K562 (cell line): Measurements from ENCODE around the gene ALDOB. TPM values are rescaled to one million over a fixed set of nuclear protein-coding genes. Genes with fewer than 3 reads are reported as not detected.

ENCODE experiments used
- ATAC-seq: fragments of 200-7000 bp; cut with Tn5 transposase; 3 replicates; pipeline ENCODE4 v1.9.1; 2020; ENCODE audit warnings: moderate library complexity
- BruUV-seq: library from RNA; stranded (reverse); fragments of 400-500 nt; replicated peaks from 2 replicates; lab custom pipeline; 2021; lab: Mats Ljungman, UMichigan
- CTCF ChIA-PET: fragments of 300-600 bp; formaldehyde crosslinking; extraction: SDS; loops from one replicate; lab custom pipeline; 2021; ENCODE audit warnings: low intra/inter-chr PET ratio; lab: Yijun Ruan, JAX
- POLR2A ChIA-PET: fragments of 300-600, 350-650 bp; sonication (Branson Sonifier 250); formaldehyde crosslinking; extraction: SDS; loops from one replicate; lab custom pipeline; 2021; ENCODE audit warnings: antibody characterized with exemption, inconsistent platforms; lab: Yijun Ruan, JAX
- DNase-seq, 4 experiments: peaks; one replicate each; pipeline versions ENCODE4 v3.0.0 to v3.0.0-alpha.2; 2011 to 2018; ENCODE audit warnings: low spot score in 3 of 4, mixed read lengths in 3 of 4; ENCODE audit errors: extremely low read depth in 1 of 4
- FAIRE-seq: peaks from 2 replicates; lab custom pipeline; 2011; peaks lifted over from hg19 to GRCh38; lab: Jason Lieb, UNC
- H2AFZ ChIP-seq: 2 replicates; pipeline ENCODE4 v1.6.0; 2011; ENCODE audit warnings: low read depth, low read length, control low read depth, inconsistent platforms
- H3K27ac ChIP-seq: fragments of 200-600 bp; 3 replicates; pipeline ENCODE4 v1.8.0; 2011; ENCODE audit warnings: low read depth, mild to moderate bottlenecking, control low read depth, inconsistent platforms, low read length, moderate library complexity, mixed read lengths; ENCODE audit errors: extremely low read depth
- H3K27me3 ChIP-seq, 2 experiments: fragments of 300-600 bp in 1 of 2; 2 replicates in 1 of 2; 3 replicates in 1 of 2; pipeline versions ENCODE4 v1.6.0 to v1.8.0; 2011; ENCODE audit warnings: inconsistent platforms in 2 of 2, low read length in 2 of 2, mild to moderate bottlenecking in 1 of 2, mixed read lengths in 1 of 2, moderate library complexity in 1 of 2; ENCODE audit not compliant: control insufficient read depth in 2 of 2, insufficient read depth in 2 of 2
- H3K36me3 ChIP-seq: fragments of 300-600 bp; 3 replicates; pipeline ENCODE4 v1.8.0; 2011; ENCODE audit warnings: mild to moderate bottlenecking, low read length, inconsistent platforms; ENCODE audit not compliant: control insufficient read depth, insufficient read depth
- H3K4me1 ChIP-seq, 2 experiments: fragments of 200-600 bp in 1 of 2; replicated peaks in 1 of 2; 2 replicates in 1 of 2; 3 replicates in 1 of 2; pipeline versions ENCODE4 v1.5.1 to v1.8.0; 2011; ENCODE audit warnings: inconsistent platforms in 2 of 2, low read length in 2 of 2, mild to moderate bottlenecking in 1 of 2, mixed read lengths in 1 of 2, moderate library complexity in 1 of 2; ENCODE audit not compliant: control insufficient read depth in 2 of 2, insufficient read depth in 2 of 2
- H3K4me2 ChIP-seq: 2 replicates; pipeline ENCODE4 v1.6.1; 2011; ENCODE audit warnings: low read length, control low read depth, inconsistent platforms, mixed read lengths; ENCODE audit not compliant: insufficient read depth
- H3K4me3 ChIP-seq: fragments of 200-600 bp; sonication (generic), shearing (Covaris generic); 2 replicates; pipeline ENCODE4 v1.5.1; 2016; ENCODE audit warnings: control low read depth, inconsistent platforms
- H3K79me2 ChIP-seq: fragments of 200-600 bp; 3 replicates; pipeline ENCODE4 v1.8.0; 2011; ENCODE audit warnings: low read length, inconsistent platforms; ENCODE audit not compliant: control insufficient read depth, insufficient read depth
- H3K9ac ChIP-seq, 2 experiments: 2 replicates each; pipeline versions ENCODE4 v1.6.0 to v1.6.1; 2011; ENCODE audit warnings: low read depth in 2 of 2, low read length in 2 of 2, control low read depth in 1 of 2, inconsistent platforms in 1 of 2, mild to moderate bottlenecking in 1 of 2, mixed read lengths in 1 of 2; ENCODE audit not compliant: insufficient read depth in 1 of 2
- H3K9me1 ChIP-seq: one replicate; pipeline ENCODE4 v1.6.0; 2011; ENCODE audit warnings: inconsistent platforms, mild to moderate bottlenecking, low read length, moderate library complexity; ENCODE audit not compliant: control insufficient read depth, insufficient read depth
- H3K9me3 ChIP-seq: replicated peaks from 2 replicates; pipeline ENCODE4 v1.5.1; 2011; ENCODE audit warnings: low read depth, low read length, inconsistent platforms; ENCODE audit not compliant: control insufficient read depth, insufficient read depth
- H4K20me1 ChIP-seq: replicated peaks from 2 replicates; pipeline ENCODE4 v1.6.1; 2011; ENCODE audit warnings: low read length, inconsistent platforms, mixed read lengths; ENCODE audit not compliant: control insufficient read depth, insufficient read depth
- ATF2 ChIP-seq: sonication (generic); formaldehyde crosslinking; IDR thresholded peaks from 2 replicates; pipeline ENCODE4 v1.8.1; 2022; ENCODE audit warnings: missing genetic modification reagents
- WGBS: fragments of 100-300 bp; shearing (Covaris generic); methylation state at CpG from one replicate; pipeline ENCODE4 v1.1.6; 2016; ENCODE audit warnings: low coverage, mixed read lengths; ENCODE audit not compliant: insufficient coverage; ENCODE audit errors: missing lambda C conversion rate; 5-methylcytosine and 5-hydroxymethylcytosine counted together
- in situ Hi-C: fragments of 300-500 bp; cut with MboI; formaldehyde crosslinking; loops from 4 replicates; pipeline ENCODE4 v1.15.0; 2018; ENCODE audit warnings: inconsistent platforms, mixed read lengths
- intact Hi-C: fragments of 100-400 bp; cut with micrococcal nuclease; formaldehyde crosslinking; loops from 2 replicates; pipeline ENCODE4 v1.14.2; 2022
- polyA plus RNA-seq, 8 experiments: library from polyadenylated mRNA; depleted of rRNA in 4 of 8; stranded (reverse) in 5 of 8; unstranded in 3 of 8; fragments of >200 nt; fragmentation: Nextera tagmentation in 2 of 8; fragmentation: Illumina TruSeq in 1 of 8; extraction: Ambion mirVana in 2 of 8; extraction: Trizol in 1 of 8; gene quantifications; 2 replicates each; pipeline versions ENCODE4 v1.2.1 to v1.2.3, GENCODE V29; 2011 to 2014; ENCODE audit warnings: inconsistent platforms in 1 of 8, missing spikeins in 1 of 8
- total RNA-seq, 7 experiments: library from RNA; depleted of rRNA in 6 of 7; stranded (reverse); fragments of >200 nt in 6 of 7; fragmentation: Illumina TruSeq in 2 of 7; extraction: Trizol in 2 of 7; gene quantifications; 2 replicates each; pipeline versions ENCODE4 v1.2.1 to v1.2.3, GENCODE V29; 2011 to 2021; ENCODE audit warnings: low replicate concordance in 1 of 7
- TF ChIP-seq, protein P1 (sequence below), 3 experiments: IDR thresholded peaks in 2 of 3; conservative IDR thresholded peaks in 1 of 3; 2 replicates each; pipeline ENCODE4 v1.5.1; 2011 to 2012; ENCODE audit warnings: low read length in 3 of 3, mild to moderate bottlenecking in 3 of 3, control low read depth in 2 of 3, improper control_type of control experiment in 1 of 3, inconsistent platforms in 1 of 3, low read depth in 1 of 3, mixed read lengths in 1 of 3, moderate library complexity in 1 of 3; ENCODE audit not compliant: insufficient read depth in 2 of 3
- TF ChIP-seq, protein P2 (sequence below): fragments of 450-650 bp; formaldehyde crosslinking; IDR thresholded peaks from 2 replicates; pipeline ENCODE4 v1.4.0; 2020; ENCODE audit warnings: mild to moderate bottlenecking, mixed read lengths

The ALDOB gene
- total and polyA plus RNA-seq, 9 of the 15 experiments (the other 6 are each of a cell fraction or from before 2014, with no cell fraction given), result 0.80 TPM; not detected in 8

- no peak for ATAC-seq
- POLR2A ChIA-PET, result no interaction called here
- intact Hi-C loops, result no loop called here
- H3K9ac ChIP-seq, result no peak overlapping the region
- CTCF ChIA-PET, result no interaction called here
- FAIRE-seq, result no peak
- no peak for TF ChIP-seq ATF2 (CRISPR knock-in tag)
- TF ChIP-seq, protein P1, sequence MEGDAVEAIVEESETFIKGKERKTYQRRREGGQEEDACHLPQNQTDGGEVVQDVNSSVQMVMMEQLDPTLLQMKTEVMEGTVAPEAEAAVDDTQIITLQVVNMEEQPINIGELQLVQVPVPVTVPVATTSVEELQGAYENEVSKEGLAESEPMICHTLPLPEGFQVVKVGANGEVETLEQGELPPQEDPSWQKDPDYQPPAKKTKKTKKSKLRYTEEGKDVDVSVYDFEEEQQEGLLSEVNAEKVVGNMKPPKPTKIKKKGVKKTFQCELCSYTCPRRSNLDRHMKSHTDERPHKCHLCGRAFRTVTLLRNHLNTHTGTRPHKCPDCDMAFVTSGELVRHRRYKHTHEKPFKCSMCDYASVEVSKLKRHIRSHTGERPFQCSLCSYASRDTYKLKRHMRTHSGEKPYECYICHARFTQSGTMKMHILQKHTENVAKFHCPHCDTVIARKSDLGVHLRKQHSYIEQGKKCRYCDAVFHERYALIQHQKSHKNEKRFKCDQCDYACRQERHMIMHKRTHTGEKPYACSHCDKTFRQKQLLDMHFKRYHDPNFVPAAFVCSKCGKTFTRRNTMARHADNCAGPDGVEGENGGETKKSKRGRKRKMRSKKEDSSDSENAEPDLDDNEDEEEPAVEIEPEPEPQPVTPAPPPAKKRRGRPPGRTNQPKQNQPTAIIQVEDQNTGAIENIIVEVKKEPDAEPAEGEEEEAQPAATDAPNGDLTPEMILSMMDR (IDR thresholded peaks at IDR 0.05 in 2 of 3, conservative IDR thresholded peaks at IDR 0.05 in 1 of 3; ENCODE audit: insufficient read depth in 2 of 3, low read depth in 1 of 3, low read length in 3 of 3), result peak; percentile 10 to 23 (median 13); a peak in 2 of 6 replicates
- TF ChIP-seq, protein P2, sequence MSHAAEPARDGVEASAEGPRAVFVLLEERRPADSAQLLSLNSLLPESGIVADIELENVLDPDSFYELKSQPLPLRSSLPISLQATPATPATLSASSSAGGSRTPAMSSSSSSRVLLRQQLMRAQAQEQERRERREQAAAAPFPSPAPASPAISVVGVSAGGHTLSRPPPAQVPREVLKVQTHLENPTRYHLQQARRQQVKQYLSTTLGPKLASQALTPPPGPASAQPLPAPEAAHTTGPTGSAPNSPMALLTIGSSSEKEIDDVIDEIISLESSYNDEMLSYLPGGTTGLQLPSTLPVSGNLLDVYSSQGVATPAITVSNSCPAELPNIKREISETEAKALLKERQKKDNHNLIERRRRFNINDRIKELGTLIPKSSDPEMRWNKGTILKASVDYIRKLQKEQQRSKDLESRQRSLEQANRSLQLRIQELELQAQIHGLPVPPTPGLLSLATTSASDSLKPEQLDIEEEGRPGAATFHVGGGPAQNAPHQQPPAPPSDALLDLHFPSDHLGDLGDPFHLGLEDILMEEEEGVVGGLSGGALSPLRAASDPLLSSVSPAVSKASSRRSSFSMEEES (CRISPR knock-in tag), result peak; percentile 54; the same call in 1 of the 2 replicates
- TF ChIP-seq, all 486 proteins: peak for 2
- peaks cover 0 to 16% of the 10 kb centered on the region in 2 experiments; a peak in 2 of 5 replicates for H3K27me3 ChIP-seq
- peaks cover 9% of the 10 kb centered on the region in 2 experiments; a peak in 3 of 5 replicates for H3K4me1 ChIP-seq
- H3K9me3 ChIP-seq, result no peaks in the 10 kb centered on the region
- no peak overlapping the region for H3K27ac ChIP-seq
- in situ Hi-C loops, result no loop called here
- peaks cover 10% of the 10 kb centered on the region; the same call in 1 of the 3 replicates for H3K79me2 ChIP-seq
- no peak overlapping the region for H3K4me3 ChIP-seq
- peaks cover 21% of the 10 kb centered on the region; the same call in 2 of the 3 replicates for H3K36me3 ChIP-seq
- H2AFZ ChIP-seq, result no peak overlapping the region
- no TSS peak for BruUV-seq
- no peak for DNase-seq
- no peaks in the 10 kb centered on the region for H3K9me1 ChIP-seq
- no peak overlapping the region for H3K4me2 ChIP-seq
- WGBS, result 35% methylated on average over 4 of the region's 4 CpGs
- no peaks in the 10 kb centered on the region for H4K20me1 ChIP-seq
Observed at GRCh38 chr9:101478444-101478843, 42.9 kb upstream of the ALDOB start.
